GM23248 (cell line): ENCODE measurements around the gene TUBGCP6. TPM values are rescaled to one million over a fixed set of nuclear protein-coding genes. Genes with fewer than 3 reads are reported as not detected.

ENCODE experiments used
- DNase-seq: peaks from one replicate; pipeline ENCODE4 v3.0.0-alpha.2; 2015
- H2AFZ ChIP-seq: fragments of 200-600 bp; sonication (generic); 2 replicates; pipeline ENCODE4 v1.6.1; 2016; ENCODE audit warnings: antibody characterized with exemption
- H3F3A ChIP-seq: fragments of 200-600 bp; sonication (generic); 2 replicates; pipeline ENCODE4 v1.6.1; 2016; ENCODE audit warnings: mild to moderate bottlenecking, antibody characterized with exemption, mixed run types; ENCODE audit not compliant: insufficient read depth
- H3K27ac ChIP-seq: fragments of 200-600 bp; sonication (generic); 2 replicates; pipeline ENCODE4 v1.5.1; 2016; ENCODE audit warnings: mild to moderate bottlenecking
- H3K27me3 ChIP-seq: fragments of 200-600 bp; sonication (generic); replicated peaks from 2 replicates; pipeline ENCODE4 v1.6.1; 2016; ENCODE audit warnings: mild to moderate bottlenecking; ENCODE audit not compliant: insufficient read depth
- H3K36me3 ChIP-seq: fragments of 200-600 bp; sonication (generic); 2 replicates; pipeline ENCODE4 v1.6.1; 2016; ENCODE audit warnings: low read depth, mild to moderate bottlenecking
- H3K4me1 ChIP-seq: fragments of 200-600 bp; sonication (generic); 2 replicates; pipeline ENCODE4 v1.6.1; 2016; ENCODE audit warnings: mild to moderate bottlenecking; ENCODE audit not compliant: insufficient read depth
- H3K4me2 ChIP-seq: fragments of 200-600 bp; sonication (generic); one replicate; pipeline ENCODE4 v1.6.1; 2016; ENCODE audit warnings: mild to moderate bottlenecking; ENCODE audit not compliant: unreplicated experiment
- H3K4me3 ChIP-seq: fragments of 200-600 bp; sonication (generic); 2 replicates; pipeline ENCODE4 v1.5.1; 2016; ENCODE audit warnings: mild to moderate bottlenecking
- H3K79me2 ChIP-seq: fragments of 200-600 bp; sonication (generic); 2 replicates; pipeline ENCODE4 v1.6.1; 2016; ENCODE audit warnings: mild to moderate bottlenecking; ENCODE audit not compliant: insufficient read depth
- H3K9ac ChIP-seq: fragments of 200-600 bp; sonication (generic); 2 replicates; pipeline ENCODE4 v1.6.1; 2016; ENCODE audit warnings: mild to moderate bottlenecking
- H3K9me2 ChIP-seq: fragments of 200-600 bp; sonication (generic); 2 replicates; pipeline ENCODE4 v1.6.1; 2016; ENCODE audit warnings: mixed run types, mild to moderate bottlenecking, moderate library complexity; ENCODE audit not compliant: insufficient read depth
- H3K9me3 ChIP-seq: fragments of 200-600 bp; sonication (generic); one replicate; pipeline ENCODE4 v1.6.1; 2017; ENCODE audit warnings: low read depth
- H4K20me1 ChIP-seq: fragments of 200-600 bp; sonication (generic); 2 replicates; pipeline ENCODE4 v1.6.0; 2016; ENCODE audit not compliant: insufficient read depth
- EZH2 ChIP-seq: fragments of 200-600 bp; sonication (generic); IDR thresholded peaks from 2 replicates; pipeline ENCODE4 v1.6.1; 2018; ENCODE audit warnings: antibody characterized with exemption, mild to moderate bottlenecking; ENCODE audit not compliant: insufficient read depth, poor library complexity, severe bottlenecking
- EZH2phosphoT487 ChIP-seq: fragments of 200-600 bp; sonication (generic); IDR thresholded peaks from 2 replicates; pipeline ENCODE4 v1.6.1; 2018; ENCODE audit warnings: antibody characterized with exemption, moderate library complexity, mild to moderate bottlenecking, low read depth; ENCODE audit not compliant: insufficient read depth
- WGBS, 2 experiments: methylation state at CpG; one replicate each; pipeline ENCODE4 v1.1.6; 2015 to 2017; ENCODE audit warnings: low lambda C conversion rate in 2 of 2, low coverage in 1 of 2; ENCODE audit errors: missing lambda C conversion rate in 2 of 2; 5-methylcytosine and 5-hydroxymethylcytosine counted together
- in situ Hi-C: fragments of 300-500 bp; cut with MboI; formaldehyde crosslinking; loops from 2 replicates; pipeline ENCODE4 v1.15.0; 2020
- polyA plus RNA-seq: library from polyadenylated mRNA; unstranded; fragments of >200 nt; fragmentation: Nextera tagmentation; extraction: Ambion mirVana; gene quantifications from 2 replicates; pipeline ENCODE4 v1.2.1, GENCODE V29; 2016
- total RNA-seq: library from RNA; depleted of rRNA; stranded (reverse); fragments of >200 nt; shearing (Covaris generic); gene quantifications from 2 replicates; pipeline ENCODE4 v1.2.3, GENCODE V29; 2014; rRNA removed

TUBGCP6 gene, protein sequence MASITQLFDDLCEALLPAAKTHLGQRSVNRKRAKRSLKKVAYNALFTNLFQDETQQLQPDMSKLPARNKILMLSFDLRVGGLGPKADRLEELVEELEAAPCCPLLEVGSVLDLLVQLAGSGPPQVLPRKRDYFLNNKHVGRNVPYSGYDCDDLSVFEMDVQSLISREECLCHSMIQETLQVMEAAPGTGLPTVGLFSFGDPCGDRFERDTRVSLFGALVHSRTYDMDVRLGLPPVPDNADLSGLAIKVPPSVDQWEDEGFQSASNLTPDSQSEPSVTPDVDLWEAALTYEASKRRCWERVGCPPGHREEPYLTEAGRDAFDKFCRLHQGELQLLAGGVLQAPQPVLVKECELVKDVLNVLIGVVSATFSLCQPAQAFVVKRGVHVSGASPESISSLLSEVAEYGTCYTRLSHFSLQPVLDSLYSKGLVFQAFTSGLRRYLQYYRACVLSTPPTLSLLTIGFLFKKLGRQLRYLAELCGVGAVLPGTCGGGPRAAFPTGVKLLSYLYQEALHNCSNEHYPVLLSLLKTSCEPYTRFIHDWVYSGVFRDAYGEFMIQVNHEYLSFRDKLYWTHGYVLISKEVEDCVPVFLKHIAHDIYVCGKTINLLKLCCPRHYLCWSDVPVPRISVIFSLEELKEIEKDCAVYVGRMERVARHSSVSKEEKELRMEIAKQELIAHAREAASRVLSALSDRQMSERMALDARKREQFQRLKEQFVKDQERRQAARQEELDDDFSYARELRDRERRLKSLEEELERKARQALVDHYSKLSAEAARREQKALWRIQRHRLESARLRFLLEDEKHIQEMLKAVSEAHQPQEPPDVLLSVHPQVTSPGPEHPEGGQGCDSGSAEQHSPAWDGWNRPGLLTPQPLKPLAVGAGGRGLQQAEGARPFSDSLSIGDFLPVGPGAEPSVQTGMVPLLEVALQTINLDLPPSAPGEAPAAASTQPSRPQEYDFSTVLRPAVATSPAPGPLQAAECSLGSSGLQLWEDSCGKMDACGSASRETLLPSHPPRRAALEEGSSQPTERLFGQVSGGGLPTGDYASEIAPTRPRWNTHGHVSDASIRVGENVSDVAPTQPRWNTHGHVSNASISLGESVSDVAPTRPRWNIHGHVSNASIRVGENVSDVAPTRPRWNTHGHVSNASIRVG (N-terminal part only)
- total RNA-seq = 32.0 and 33.8 TPM in 2 replicates
- polyA plus RNA-seq = 13.2 and 16.6 TPM in 2 replicates

DNA sequence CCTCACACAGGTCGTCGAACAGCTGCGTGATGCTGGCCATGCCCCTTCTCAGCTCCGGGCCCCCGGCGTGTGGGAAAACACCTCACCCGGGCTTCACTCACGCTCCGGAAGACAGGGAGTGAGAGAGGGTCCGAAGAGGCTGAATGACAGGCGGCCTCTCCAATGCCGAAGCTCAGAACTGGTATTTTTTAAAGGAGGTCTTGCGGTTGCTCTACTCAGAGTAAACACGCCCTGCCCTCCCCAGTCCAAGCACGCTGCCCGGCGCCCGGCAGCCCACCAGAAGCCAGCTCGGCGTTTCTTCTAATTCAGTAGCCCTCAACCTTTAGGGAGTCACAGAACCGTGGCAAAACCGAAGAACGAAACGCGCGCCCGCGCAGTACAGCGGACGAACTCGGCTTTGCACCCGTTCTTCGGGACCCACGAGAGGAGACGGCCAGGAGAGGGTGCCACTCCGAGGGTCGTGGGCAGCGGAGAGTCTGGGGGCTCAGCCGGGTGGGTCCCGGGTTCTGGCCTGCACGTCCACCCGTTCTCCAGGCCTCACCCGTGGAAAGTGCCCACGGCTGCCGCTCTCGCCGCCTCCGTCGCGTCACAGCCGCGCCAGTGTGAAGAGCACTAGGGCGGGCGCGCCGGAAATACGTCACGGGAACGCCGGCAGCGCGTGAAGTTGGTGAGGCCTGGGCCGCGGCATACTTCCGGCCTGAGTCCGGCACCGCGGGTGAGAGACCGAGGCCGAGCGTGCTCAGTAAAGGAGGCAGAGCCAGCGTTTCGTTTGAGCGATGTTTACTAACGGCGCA is at the start of gene TUBGCP6:
Gene TUBGCP6, minus strand, starts transcription at position 604 of the 794 bp plus-strand sequence. Its CDS starts 564 bp downstream, at position 40.
- peak within 1 kb of the TSS; percentile 94 for H3K4me3 ChIP-seq
- DNase-seq = peak; percentile 98
- no peaks in the 10 kb centered on the region for H3K27me3 ChIP-seq
- H3K9me3 ChIP-seq = no peaks in the 10 kb centered on the region
- peak within 1 kb of the TSS; percentile 92 for H2AFZ ChIP-seq
- no peaks in the 10 kb centered on the region for H4K20me1 ChIP-seq
- peaks cover 82% of the 10 kb centered on the region for H3K79me2 ChIP-seq
- peak within 1 kb of the TSS; percentile 87 for H3K4me2 ChIP-seq
- H3K9ac ChIP-seq = peak within 1 kb of the TSS; percentile 92
- H3K36me3 ChIP-seq = no peaks in the 10 kb centered on the region
- H3K4me1 ChIP-seq = peaks cover 12% of the 10 kb centered on the region; the same call in 1 of the 2 replicates
- no peaks in the 10 kb centered on the region for H3K9me2 ChIP-seq
- in situ Hi-C loops = no loop called here
- WGBS, 2 experiments = 1 to 2% methylated on average over 64 to 71 of the region's 76 CpGs
- peak within 1 kb of the TSS; percentile 76 for H3K27ac ChIP-seq
- TF ChIP-seq EZH2phosphoT487 (no peak), EZH2 (no peak)
- no peaks in the 10 kb centered on the region for H3F3A ChIP-seq

DNA sequence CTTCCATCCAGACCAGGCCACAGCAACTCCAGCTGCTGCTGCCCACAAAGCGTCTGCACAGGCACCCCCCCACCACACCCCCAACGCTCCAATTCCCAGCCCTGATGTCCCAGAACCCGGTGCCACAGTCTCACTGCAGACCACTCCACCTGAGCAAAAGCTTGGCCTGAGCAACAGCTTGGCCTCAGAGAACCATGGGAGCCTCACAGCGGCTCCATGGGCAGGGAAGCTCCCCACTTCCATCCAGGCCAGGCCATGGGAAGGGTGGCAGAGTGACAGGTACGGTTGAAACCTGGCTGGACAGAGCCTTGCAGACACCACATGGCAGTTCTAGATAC is 49.5 kb upstream of the TUBGCP6 start:
- Histone ChIP-seq H3K9me3 (no peaks in the 10 kb centered on the region), H3K9ac (peak overlapping the region; percentile 71), H3F3A (peaks cover 9% of the 10 kb centered on the region; the same call in 1 of the 2 replicates), H2AFZ (no peak overlapping the region), H3K27ac (peak overlapping the region; percentile 66), H3K79me2 (peaks cover 98% of the 10 kb centered on the region), H3K9me2 (no peaks in the 10 kb centered on the region), H3K4me2 (peak overlapping the region; percentile 69), H3K27me3 (no peaks in the 10 kb centered on the region), H4K20me1 (no peaks in the 10 kb centered on the region; the same call in 1 of the 2 replicates), H3K4me3 (no peak overlapping the region), H3K36me3 (peaks cover under 1% of the 10 kb centered on the region; the same call in 1 of the 2 replicates), H3K4me1 (peaks cover 20% of the 10 kb centered on the region)
- in situ Hi-C loops = no loop called here
- TF ChIP-seq EZH2phosphoT487 (no peak), EZH2 (no peak)
- WGBS, 2 experiments = 63 to 73% methylated on average over 4 to 5 of the region's 5 CpGs
- DNase-seq = peak; percentile 22

DNA sequence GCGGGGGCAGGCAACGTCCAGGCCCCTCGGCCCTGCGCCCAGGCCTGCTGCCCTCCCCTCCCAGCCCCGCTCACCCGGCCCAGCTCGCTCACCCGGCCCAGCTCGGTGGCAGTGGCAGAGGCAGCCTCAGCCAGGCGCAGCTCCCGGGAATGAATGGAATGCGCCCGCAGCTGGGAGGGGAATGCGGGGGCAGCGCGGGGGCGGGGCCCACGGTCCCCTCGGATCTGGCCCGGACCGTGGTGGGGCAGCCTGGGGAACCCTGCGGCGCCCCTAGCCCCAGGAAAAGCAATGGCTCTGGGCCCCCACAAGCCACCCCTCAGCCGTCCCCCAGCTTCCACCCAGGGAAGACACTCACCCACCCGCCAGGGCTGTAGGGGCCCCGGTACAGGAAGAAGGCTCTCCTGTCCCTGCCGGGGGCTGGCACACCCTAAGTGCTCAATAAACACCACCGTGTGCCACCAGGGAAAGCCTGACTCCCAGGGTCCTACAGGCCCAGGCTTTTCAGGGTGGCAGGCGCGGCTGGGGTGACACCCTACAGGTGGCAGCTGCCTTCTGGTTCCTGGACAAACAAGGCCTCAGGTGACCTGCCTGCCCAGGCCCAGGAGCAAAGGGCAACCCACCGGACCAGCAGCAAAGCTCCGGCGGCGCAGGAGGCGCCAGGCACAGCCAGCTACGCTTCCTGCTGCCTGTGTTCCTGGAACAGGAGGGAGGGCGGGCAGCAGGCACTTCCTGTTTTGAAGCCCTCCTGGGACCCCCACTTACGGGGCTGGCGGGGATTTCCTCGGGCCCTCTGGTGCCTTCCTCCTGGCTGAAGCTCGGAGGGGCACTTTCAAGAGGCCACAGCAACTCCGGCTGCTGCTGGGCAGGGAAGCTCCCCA is 48.9 kb upstream of the TUBGCP6 start:
- Histone ChIP-seq H3K9me2 (no peaks in the 10 kb centered on the region), H3K36me3 (peaks cover 3% of the 10 kb centered on the region; the same call in 1 of the 2 replicates), H3F3A (peaks cover 9% of the 10 kb centered on the region; the same call in 1 of the 2 replicates), H3K27ac (peak overlapping the region; percentile 66), H3K9ac (peak overlapping the region; percentile 71), H3K4me3 (peak overlapping the region; percentile 56), H3K9me3 (no peaks in the 10 kb centered on the region), H3K79me2 (peaks cover 99% of the 10 kb centered on the region), H3K27me3 (no peaks in the 10 kb centered on the region), H3K4me1 (peaks cover 20% of the 10 kb centered on the region), H3K4me2 (peak overlapping the region; percentile 69), H2AFZ (no peak overlapping the region), H4K20me1 (no peaks in the 10 kb centered on the region; the same call in 1 of the 2 replicates)
- 18 to 32% methylated on average over 19 to 31 of the region's 42 CpGs for WGBS, 2 experiments
- TF ChIP-seq EZH2 (no peak), EZH2phosphoT487 (no peak)
- DNase-seq = peak; percentile 83
- in situ Hi-C loops = no loop called here
